Upper lobe of left lung (tissue), 4 donors: ENCODE data around the gene AGPAT4.

Source experiments
- EP300 ChIP-seq, 4 donors: sonication (generic); formaldehyde crosslinking; IDR thresholded peaks; one replicate each; pipeline ENCODE4 v1.5.1; 2017; ENCODE audit warnings: antibody characterized with exemption in 4 of 4, control low read depth in 2 of 4
- POLR2A ChIP-seq, 4 donors: fragments of 450-650 bp; IDR thresholded peaks; one replicate each; pipeline ENCODE4 v1.5.1; 2016 to 2017; ENCODE audit warnings: antibody characterized with exemption in 4 of 4, mild to moderate bottlenecking in 2 of 4
- POLR2AphosphoS5 ChIP-seq, 2 donors: sonication (generic); formaldehyde crosslinking; IDR thresholded peaks; one replicate each; pipeline ENCODE4 v1.5.1; 2017; ENCODE audit warnings: antibody characterized with exemption in 2 of 2
- TF ChIP-seq, protein P1 (sequence below), 6 experiments: fragments of 450-650 bp in 4 of 6; fragments of 200-600 bp in 2 of 6; sonication (generic) in 2 of 6; IDR thresholded peaks; one replicate each; pipeline ENCODE4 v1.5.1; 2016 to 2019; ENCODE audit warnings: antibody characterized with exemption in 6 of 6

DNA sequence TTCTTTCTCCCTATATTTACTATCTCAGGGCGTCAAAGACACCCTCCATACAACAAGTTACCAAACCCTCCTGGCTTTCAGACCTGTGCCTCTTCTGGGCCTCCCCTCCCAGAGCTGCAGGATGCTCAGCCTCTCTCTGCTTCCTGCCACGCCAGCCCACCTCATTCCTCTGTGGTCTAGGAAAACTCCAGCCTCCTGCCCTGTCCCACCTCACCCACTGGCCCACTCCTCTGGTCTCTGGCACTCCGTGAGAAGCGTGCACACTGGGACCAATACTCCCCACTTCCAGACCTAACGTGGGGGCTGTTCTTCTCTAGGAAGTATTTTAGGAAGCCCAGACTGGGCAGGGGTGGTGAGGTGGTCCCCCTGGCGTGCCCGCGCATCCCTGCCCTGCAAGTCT, 9.7 kb downstream of the AGPAT4 start:
- TF ChIP-seq, protein P1, sequence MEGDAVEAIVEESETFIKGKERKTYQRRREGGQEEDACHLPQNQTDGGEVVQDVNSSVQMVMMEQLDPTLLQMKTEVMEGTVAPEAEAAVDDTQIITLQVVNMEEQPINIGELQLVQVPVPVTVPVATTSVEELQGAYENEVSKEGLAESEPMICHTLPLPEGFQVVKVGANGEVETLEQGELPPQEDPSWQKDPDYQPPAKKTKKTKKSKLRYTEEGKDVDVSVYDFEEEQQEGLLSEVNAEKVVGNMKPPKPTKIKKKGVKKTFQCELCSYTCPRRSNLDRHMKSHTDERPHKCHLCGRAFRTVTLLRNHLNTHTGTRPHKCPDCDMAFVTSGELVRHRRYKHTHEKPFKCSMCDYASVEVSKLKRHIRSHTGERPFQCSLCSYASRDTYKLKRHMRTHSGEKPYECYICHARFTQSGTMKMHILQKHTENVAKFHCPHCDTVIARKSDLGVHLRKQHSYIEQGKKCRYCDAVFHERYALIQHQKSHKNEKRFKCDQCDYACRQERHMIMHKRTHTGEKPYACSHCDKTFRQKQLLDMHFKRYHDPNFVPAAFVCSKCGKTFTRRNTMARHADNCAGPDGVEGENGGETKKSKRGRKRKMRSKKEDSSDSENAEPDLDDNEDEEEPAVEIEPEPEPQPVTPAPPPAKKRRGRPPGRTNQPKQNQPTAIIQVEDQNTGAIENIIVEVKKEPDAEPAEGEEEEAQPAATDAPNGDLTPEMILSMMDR (IDR thresholded peaks at IDR 0.05) = no peak
- TF ChIP-seq EP300 (IDR thresholded peaks at IDR 0.05) (no peak), POLR2A (IDR thresholded peaks at IDR 0.05) (no peak), POLR2AphosphoS5 (IDR thresholded peaks at IDR 0.05) (no peak)
